Endothelial cell of umbilical vein (primary cell): ENCODE data around the gene GSTM4. TPM values are rescaled to one million over a fixed set of nuclear protein-coding genes. Genes with fewer than 3 reads are reported as not detected.

ENCODE experiments used
- BruUV-seq: library from RNA; stranded (reverse); fragments of 400-500 nt; replicated peaks from 2 replicates; lab custom pipeline; 2021; lab: Mats Ljungman, UMichigan
- CTCF ChIA-PET: fragments of 300-600, 350-600 bp; sonication (Branson Sonifier 250); formaldehyde crosslinking; loops from one replicate; lab custom pipeline; 2021; ENCODE audit warnings: antibody characterized with exemption, inconsistent platforms; lab: Charles Lee
- POLR2A ChIA-PET: fragments of 300-600, 350-600 bp; sonication (Branson Sonifier 250); formaldehyde crosslinking; loops from one replicate; lab custom pipeline; 2021; ENCODE audit warnings: antibody characterized with exemption, inconsistent platforms; lab: Charles Lee
- DNase-seq: peaks from one replicate; pipeline ENCODE4 v3.0.0-alpha.2; 2011; ENCODE audit warnings: low read depth, low spot score
- FAIRE-seq: peaks from 2 replicates; lab custom pipeline; 2011; peaks lifted over from hg19 to GRCh38; lab: Jason Lieb, UNC
- H2AFZ ChIP-seq: 2 replicates; pipeline ENCODE4 v1.6.0; 2012; ENCODE audit warnings: low read depth, low read length, control low read depth, inconsistent platforms
- H3K27ac ChIP-seq: 2 replicates; pipeline ENCODE4 v1.5.1; 2011; ENCODE audit warnings: low read depth, mild to moderate bottlenecking, control low read depth, low read length, moderate library complexity; ENCODE audit not compliant: insufficient read depth
- H3K27me3 ChIP-seq, 2 experiments: 2 replicates each; pipeline versions ENCODE4 v1.6.0 to v1.6.1; 2011; ENCODE audit warnings: low read length in 2 of 2, mixed read lengths in 1 of 2; ENCODE audit not compliant: control insufficient read depth in 2 of 2, insufficient read depth in 2 of 2
- H3K36me3 ChIP-seq, 2 experiments: 2 replicates in 1 of 2; 3 replicates in 1 of 2; pipeline ENCODE4 v1.5.1; 2011; ENCODE audit warnings: low read length in 2 of 2, mild to moderate bottlenecking in 1 of 2, moderate library complexity in 1 of 2; ENCODE audit not compliant: control insufficient read depth in 2 of 2, insufficient read depth in 2 of 2; ENCODE audit errors: extremely low read depth in 1 of 2
- H3K4me1 ChIP-seq: 3 replicates; pipeline ENCODE4 v1.5.1; 2011; ENCODE audit warnings: mild to moderate bottlenecking, low read length; ENCODE audit not compliant: control insufficient read depth, insufficient read depth; ENCODE audit errors: extremely low read depth
- H3K4me2 ChIP-seq: 2 replicates; pipeline ENCODE4 v1.6.1; 2011; ENCODE audit warnings: low read length, control low read depth, mixed read lengths; ENCODE audit not compliant: insufficient read depth
- H3K4me3 ChIP-seq, 3 experiments: fragments of 200-600 bp in 1 of 3; sonication (generic), shearing (Covaris generic) in 1 of 3; replicated peaks in 1 of 3; 2 replicates each; pipeline ENCODE4 v1.5.1; 2011 to 2016; ENCODE audit warnings: control low read depth in 3 of 3, low read length in 3 of 3, mild to moderate bottlenecking in 2 of 3, inconsistent platforms in 1 of 3, low read depth in 1 of 3, moderate library complexity in 1 of 3; ENCODE audit not compliant: insufficient read depth in 1 of 3
- H3K79me2 ChIP-seq: 2 replicates; pipeline ENCODE4 v1.6.0; 2012; ENCODE audit warnings: low read length, inconsistent platforms; ENCODE audit not compliant: control insufficient read depth, insufficient read depth
- H3K9ac ChIP-seq: replicated peaks from 2 replicates; pipeline ENCODE3; 2011; ENCODE audit warnings: low read length, control low read depth; ENCODE audit not compliant: insufficient read depth; ENCODE audit errors: extremely low read depth
- H3K9me1 ChIP-seq: replicated peaks from 3 replicates; pipeline ENCODE4 v1.6.0; 2011; ENCODE audit warnings: mild to moderate bottlenecking, low read length; ENCODE audit not compliant: control insufficient read depth, insufficient read depth; ENCODE audit errors: extremely low read depth
- H3K9me3 ChIP-seq: replicated peaks from 2 replicates; pipeline ENCODE4 v1.5.1; 2012; ENCODE audit warnings: low read length, inconsistent platforms; ENCODE audit not compliant: control insufficient read depth, insufficient read depth
- H4K20me1 ChIP-seq: replicated peaks from 2 replicates; pipeline ENCODE3; 2011; ENCODE audit warnings: mild to moderate bottlenecking, low read length; ENCODE audit not compliant: control insufficient read depth, insufficient read depth; ENCODE audit errors: extremely low read depth
- CTCF ChIP-seq, 2 donors: IDR thresholded peaks; 1 replicate in 1 of 2; 2 replicates in 1 of 2; pipeline ENCODE4 v1.5.1; 2011; ENCODE audit warnings: low read length in 2 of 2, mild to moderate bottlenecking in 2 of 2, moderate library complexity in 2 of 2, control low read depth in 1 of 2, inconsistent platforms in 1 of 2, low read depth in 1 of 2; ENCODE audit not compliant: insufficient read depth in 1 of 2; ENCODE audit errors: extremely low read depth in 1 of 2
- EZH2 ChIP-seq: IDR thresholded peaks from 2 replicates; pipeline ENCODE4 v1.6.1; 2012; ENCODE audit warnings: borderline replicate concordance, low read depth, mild to moderate bottlenecking, moderate library complexity, low read length, inconsistent platforms; ENCODE audit not compliant: severe bottlenecking
- FOS ChIP-seq: IDR thresholded peaks from 2 replicates; pipeline ENCODE4 v1.6.1; 2011; ENCODE audit warnings: mild to moderate bottlenecking, low read length, moderate library complexity, borderline replicate concordance; ENCODE audit not compliant: insufficient read depth
- GATA2 ChIP-seq: IDR thresholded peaks from 2 replicates; pipeline ENCODE4 v1.7.0; 2011; ENCODE audit warnings: low read depth, mild to moderate bottlenecking, moderate library complexity, mixed read lengths, low read length; ENCODE audit not compliant: insufficient read length, insufficient read depth
- JUN ChIP-seq: IDR thresholded peaks from 2 replicates; pipeline ENCODE4 v1.6.1; 2011; ENCODE audit warnings: borderline replicate concordance, low read depth; ENCODE audit not compliant: insufficient read length, insufficient read depth
- MYC ChIP-seq: IDR thresholded peaks from one replicate; pipeline ENCODE4 v1.6.1; 2011; ENCODE audit warnings: mild to moderate bottlenecking, low read depth, low read length
- POLR2A ChIP-seq: IDR thresholded peaks from 2 replicates; pipeline ENCODE4 v1.6.1; 2012; ENCODE audit warnings: low read depth, mild to moderate bottlenecking, control low read depth, low read length
- POLR2AphosphoS5 ChIP-seq: IDR thresholded peaks from 2 replicates; pipeline ENCODE4 v1.6.1; 2012; ENCODE audit warnings: low read depth, mild to moderate bottlenecking, control low read depth, low read length, moderate library complexity; ENCODE audit not compliant: insufficient read depth
- dilution Hi-C: fragments of 300-500 bp; cut with MboI; formaldehyde crosslinking; loops from one replicate; pipeline ENCODE4 v1.15.0; 2019; ENCODE audit warnings: low sequenced_read_pairs; ENCODE audit not compliant: extremely low pct_ligation_motif_present
- intact Hi-C: fragments of 100-400 bp; cut with micrococcal nuclease; formaldehyde crosslinking; loops from one replicate; pipeline ENCODE4 v1.10.0; 2022
- polyA plus RNA-seq, 4 experiments: library from polyadenylated mRNA; depleted of rRNA in 3 of 4; stranded (reverse) in 3 of 4; unstranded in 1 of 4; fragments of >200 nt; gene quantifications; 2 replicates each; pipeline versions ENCODE4 v1.2.1 to v1.2.3, GENCODE V29; 2011 to 2012; ENCODE audit warnings: missing spikeins in 1 of 4
- total RNA-seq: library from RNA; stranded (reverse); gene quantifications from 2 replicates; pipeline ENCODE4 v1.2.3, GENCODE V29; 2021
- TF ChIP-seq, protein P1 (sequence below): IDR thresholded peaks from 2 replicates; pipeline ENCODE4 v1.6.1; 2011; ENCODE audit not compliant: insufficient read depth, insufficient read length

Gene GSTM4
- total and polyA plus RNA-seq, 2 donors (not counting 3 experiments of a cell fraction or from before 2014, with no cell fraction given) = 9.5 to 11.6 TPM

- H2AFZ ChIP-seq = no peak overlapping the region
- POLR2A ChIA-PET = no interaction called here
These were observed 30.7 kb upstream of the GSTM4 start for GRCh38 chr1:109625176-109625575.

More at GRCh38 chr1:109625176-109625575, 30.7 kb upstream of the GSTM4 start:
- Histone ChIP-seq H3K4me1 (peaks cover 8% of the 10 kb centered on the region), H3K27ac (no peak overlapping the region), H3K36me3 (peaks cover 0 to 31% of the 10 kb centered on the region in 2 experiments), H3K9me3 (no peaks in the 10 kb centered on the region), H3K79me2 (peaks cover 47% of the 10 kb centered on the region), H3K4me3 (no peak overlapping the region), H3K9ac (no peak overlapping the region), H3K9me1 (no peaks in the 10 kb centered on the region), H3K27me3 (no peaks in the 10 kb centered on the region), H3K4me2 (no peak overlapping the region), H4K20me1 (no peaks in the 10 kb centered on the region)
- dilution Hi-C loops = no loop called here
- TF ChIP-seq POLR2AphosphoS5 (no peak), JUN (no peak), POLR2A (no peak), EZH2 (no peak), MYC (no peak), GATA2 (no peak), CTCF (IDR thresholded peaks at IDR 0.05; ENCODE audit: extremely low read depth in 1 of 2, insufficient read depth in 1 of 2, low read depth in 1 of 2, low read length in 2 of 2) (no peak), FOS (no peak)
- TF ChIP-seq, protein P1, sequence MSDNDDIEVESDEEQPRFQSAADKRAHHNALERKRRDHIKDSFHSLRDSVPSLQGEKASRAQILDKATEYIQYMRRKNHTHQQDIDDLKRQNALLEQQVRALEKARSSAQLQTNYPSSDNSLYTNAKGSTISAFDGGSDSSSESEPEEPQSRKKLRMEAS = no peak
- intact Hi-C loops = no loop called here
- no TSS peak for BruUV-seq
- FAIRE-seq = no peak
- CTCF ChIA-PET = interaction anchor here (1.4 to 3.3 kb wide), 5 partner anchors 15 to 359 kb away, joined by 6 to 23 read pairs (median 8); partner anchors contain the start of genes AHCYL1 and GNAI3
- no peak for DNase-seq
